HG03175 (cell line): ENCODE results near the gene RAB11FIP4.

Source experiments
- ATAC-seq: cut with Tn5 transposase; IDR thresholded peaks from one replicate; pipeline ENCODE4 v1.9.1; 2021; ENCODE audit warnings: mild to moderate bottlenecking, moderate library complexity; ENCODE audit not compliant: unreplicated experiment

The RAB11FIP4 gene

GRCh38 chr17:31386542-31387075 is 4.9 kb upstream of the RAB11FIP4 start:
- no peak for ATAC-seq

GRCh38 chr17:31387438-31387837 is 4.0 kb upstream of the RAB11FIP4 start:
- ATAC-seq, result no peak

DNA sequence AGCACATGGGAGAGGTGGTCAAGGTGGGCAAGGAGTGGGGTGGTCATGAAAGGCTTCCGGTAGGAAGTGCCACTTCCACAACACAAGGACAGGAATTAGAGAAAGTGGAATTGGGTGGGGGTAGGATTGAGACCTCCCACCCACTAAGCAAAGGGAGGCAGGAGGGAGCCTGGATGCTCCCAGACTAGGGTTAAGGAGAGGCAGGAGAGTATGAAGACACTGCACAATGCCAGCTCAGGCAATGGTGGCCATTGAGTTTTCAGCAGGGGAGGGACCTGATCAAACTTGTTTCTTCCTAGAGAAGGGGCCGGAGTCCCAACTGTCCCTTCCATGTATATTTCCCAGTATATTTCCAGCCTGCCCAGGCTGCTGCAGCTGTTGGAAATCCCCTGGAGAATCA is 3.1 kb upstream of the RAB11FIP4 start:
- ATAC-seq, result no peak

DNA sequence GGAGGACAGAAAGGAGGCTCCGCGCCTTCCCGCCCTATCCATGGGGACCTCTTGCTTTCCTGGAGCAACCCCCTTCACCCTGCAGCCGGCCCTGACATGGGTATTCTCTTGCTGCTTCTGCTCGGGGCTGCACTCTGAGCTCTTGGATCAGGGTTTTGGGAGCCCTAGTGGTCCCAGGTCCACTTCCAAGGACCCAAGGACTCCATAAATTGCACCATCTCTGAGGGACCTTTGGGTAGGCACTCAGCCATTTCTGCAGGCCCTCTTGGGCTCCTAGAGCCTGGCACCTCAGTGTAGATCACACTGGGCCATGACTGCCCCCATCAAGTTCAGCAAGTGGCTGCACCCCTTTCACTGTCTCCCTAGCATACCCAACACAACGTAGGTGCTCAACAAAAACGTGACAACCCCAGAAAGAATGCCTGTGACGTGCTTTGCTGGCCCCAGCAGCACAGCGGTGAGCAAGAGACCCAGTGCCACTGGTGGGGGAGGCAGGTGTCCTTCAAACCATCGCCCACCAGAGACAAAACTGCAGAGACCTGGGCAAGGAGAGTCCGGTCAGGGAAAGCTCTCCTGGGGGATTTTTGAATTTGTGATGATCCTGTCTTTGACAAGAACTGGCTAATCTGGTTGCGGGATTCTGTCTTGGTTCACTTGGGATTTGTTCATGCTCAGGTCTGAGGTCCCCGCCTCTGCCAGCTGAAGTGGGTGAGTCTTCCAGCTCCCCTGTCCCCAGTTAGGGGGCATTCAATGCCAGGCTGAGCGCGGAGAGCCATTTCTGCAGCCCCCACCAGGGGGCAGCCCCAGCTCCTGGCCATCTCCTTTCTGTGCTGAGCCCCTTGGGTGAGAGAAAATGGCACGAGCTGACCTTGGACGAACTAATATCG is 2.5 kb upstream of the RAB11FIP4 start:
- ATAC-seq, result no peak

DNA sequence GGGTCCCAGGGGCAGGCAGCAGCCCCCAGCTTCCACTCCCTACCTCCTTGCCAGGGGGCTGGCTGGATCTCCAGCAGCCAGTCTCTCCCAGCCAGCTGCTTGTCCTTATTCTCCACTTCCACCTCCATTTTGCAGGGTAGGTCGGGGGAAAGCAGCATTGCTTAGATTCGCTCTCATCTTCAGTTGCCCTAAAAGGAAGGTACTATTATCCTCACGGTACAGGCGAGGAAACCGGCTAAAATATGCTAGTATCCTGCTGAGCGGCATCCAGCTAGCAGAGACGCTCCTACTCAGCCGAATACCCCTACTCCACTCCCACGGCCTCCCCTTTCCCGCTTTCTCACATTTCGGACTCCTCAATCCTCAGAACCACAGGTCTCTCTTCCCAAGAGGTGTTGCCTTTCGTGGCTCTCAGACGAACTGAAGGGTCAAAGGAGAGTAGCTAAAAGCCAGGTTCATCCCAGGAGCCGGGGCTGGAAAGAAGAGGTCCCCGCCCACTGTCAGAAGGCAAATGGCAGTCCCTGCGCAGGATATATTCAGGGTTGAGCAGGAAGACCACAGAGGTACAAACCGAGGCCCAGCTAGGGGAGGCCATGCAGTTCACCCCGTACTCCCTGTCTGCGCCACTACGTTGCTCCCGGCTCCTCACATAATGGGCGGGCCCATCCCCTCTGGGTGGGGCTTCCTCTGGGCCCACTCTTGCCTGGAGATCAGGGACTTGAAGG is 1.7 kb upstream of the RAB11FIP4 start:
- no peak for ATAC-seq

GRCh38 chr17:31390426-31390747 is 1.1 kb upstream of the RAB11FIP4 start:
- ATAC-seq, result no peak

DNA sequence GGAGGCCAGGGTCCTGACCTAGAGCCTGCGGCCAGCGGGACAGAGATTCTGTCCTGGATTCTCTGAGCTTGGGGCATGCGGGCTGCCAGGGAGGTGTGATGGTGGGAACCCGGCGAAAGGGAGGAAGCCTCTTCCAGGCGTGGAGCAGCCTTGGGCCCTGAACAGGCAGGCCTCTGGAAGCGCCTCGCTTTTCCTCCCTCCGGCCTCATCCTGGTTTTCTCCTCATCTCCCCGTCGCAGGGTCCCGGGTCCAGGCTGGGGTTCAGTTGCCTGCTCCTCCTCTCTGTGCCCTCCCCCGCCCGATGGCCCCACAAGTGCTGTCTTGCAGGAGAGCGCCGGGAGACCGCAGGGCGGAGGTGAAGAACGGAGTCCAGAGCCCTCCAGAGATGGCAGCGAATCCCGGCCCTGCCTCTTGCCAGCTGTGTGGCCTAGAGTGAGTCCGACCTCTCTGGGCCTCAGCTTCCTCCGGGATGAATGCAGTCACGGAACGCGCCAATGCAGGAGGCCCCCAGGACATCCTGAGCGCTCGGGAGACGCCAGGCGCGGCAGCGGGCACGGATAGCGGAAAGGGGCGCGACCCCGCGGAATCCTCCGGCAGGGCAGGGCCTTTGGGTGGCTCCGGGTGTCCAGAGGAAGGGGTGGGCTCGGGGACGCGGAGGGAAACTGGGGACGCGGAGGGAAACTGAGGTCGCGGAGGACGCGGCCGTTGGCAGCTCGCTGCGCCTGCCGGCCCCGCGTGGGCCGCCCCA is 553 bp upstream of the RAB11FIP4 start:
- no peak for ATAC-seq

GRCh38 chr17:31392002-31392855 is 754 bp downstream of the RAB11FIP4 start:
- ATAC-seq, result no peak

- ATAC-seq, result no peak
These were observed 1.6 kb downstream of the RAB11FIP4 start for GRCh38 chr17:31392856-31393748.

GRCh38 chr17:31393749-31394146 is 2.3 kb downstream of the RAB11FIP4 start:
- no peak for ATAC-seq

- no peak for ATAC-seq
These were observed 3.1 kb downstream of the RAB11FIP4 start for GRCh38 chr17:31394544-31394943.

GRCh38 chr17:31397256-31397939 is 5.9 kb downstream of the RAB11FIP4 start:
- ATAC-seq, result no peak

DNA sequence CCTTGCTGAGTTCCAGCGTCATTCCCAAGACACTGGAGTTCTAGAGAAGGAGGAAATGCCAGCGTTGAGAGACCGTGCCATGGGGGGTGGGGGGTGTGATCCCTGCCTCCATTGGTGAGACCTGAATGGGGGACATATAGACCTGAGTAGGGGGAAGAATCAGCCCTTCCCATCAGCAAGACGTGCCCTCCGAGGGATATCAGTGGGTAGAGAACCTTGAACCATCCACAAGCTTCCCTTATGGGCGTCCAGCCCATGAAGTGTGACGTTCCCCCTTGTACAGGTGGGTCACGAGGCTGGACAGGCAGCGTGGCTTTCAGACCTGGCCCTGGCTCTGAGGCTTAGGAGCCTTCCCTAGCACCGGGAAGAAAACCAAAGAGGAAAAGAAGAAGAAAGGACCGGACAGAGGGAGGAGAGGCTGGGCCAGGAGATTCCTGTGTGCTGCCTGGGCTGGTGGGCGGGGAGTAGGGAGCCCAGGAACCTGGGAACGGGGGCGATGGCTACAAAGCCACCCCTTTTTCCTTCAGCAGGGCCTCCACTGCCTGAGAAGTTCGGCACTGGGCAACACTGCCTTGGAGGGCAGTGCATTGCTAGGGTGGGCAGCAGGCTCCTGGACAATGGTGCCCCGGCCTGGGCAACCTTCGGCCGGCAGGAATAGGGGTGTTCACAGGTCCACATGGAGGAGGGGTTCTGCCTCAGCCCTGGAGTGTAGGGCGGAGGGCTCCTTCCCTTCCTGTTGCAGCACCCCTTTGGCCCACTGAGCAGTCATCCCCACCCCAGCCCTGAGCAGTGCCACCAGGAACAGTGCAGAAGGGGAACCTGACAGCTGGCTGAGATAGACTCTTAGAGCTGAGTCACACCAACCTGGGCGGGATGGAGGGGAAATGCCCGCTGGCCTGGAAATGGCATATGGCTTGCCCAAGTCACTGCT is 7.2 kb downstream of the RAB11FIP4 start:
- ATAC-seq, result no peak

DNA sequence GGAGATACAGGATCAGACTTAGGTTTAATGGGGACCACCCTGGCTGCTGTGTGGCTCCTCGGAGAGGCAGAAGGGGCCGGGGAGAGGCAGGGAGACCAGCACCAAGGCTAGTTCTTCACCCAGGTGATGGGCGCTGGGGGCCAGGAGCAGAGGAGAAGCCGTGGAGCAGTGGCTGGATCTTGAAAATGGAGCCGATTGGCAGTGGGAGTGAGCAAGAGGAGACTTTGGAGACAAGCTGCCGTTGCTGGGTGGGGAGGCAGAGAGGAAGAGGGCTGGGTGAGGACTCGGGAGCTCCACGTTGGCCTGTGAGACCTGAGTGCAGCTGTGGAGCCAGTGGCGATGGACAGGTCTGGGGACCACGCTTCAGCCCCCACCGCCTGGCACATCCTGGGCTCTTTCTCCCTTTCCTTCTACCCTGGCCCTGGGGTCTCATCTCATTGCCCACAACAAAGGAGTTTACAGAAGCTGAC is 9.0 kb downstream of the RAB11FIP4 start:
- no peak for ATAC-seq

GRCh38 chr17:31401456-31402254 is 10.2 kb downstream of the RAB11FIP4 start:
- no peak for ATAC-seq

- ATAC-seq, result no peak
These were observed 12.8 kb downstream of the RAB11FIP4 start for GRCh38 chr17:31404028-31404949.
